HG03108 (cell line): Measurements from ENCODE around the gene OR2F2.

Experiments used
- ATAC-seq: cut with Tn5 transposase; IDR thresholded peaks from one replicate; pipeline ENCODE4 v1.9.1; 2021; ENCODE audit warnings: moderate library complexity; ENCODE audit not compliant: unreplicated experiment

Gene OR2F2

GRCh38 chr7:143934526-143935325 is at the start of gene OR2F2:
Gene OR2F2 (plus strand): TSS chr7:143935233. CDS start chr7:143935233, 0 bp downstream.
- no peak for ATAC-seq

- ATAC-seq = peak; percentile 40
These were observed 49.1 kb upstream of the OR2F2 start for GRCh38 chr7:143885951-143886350.

DNA sequence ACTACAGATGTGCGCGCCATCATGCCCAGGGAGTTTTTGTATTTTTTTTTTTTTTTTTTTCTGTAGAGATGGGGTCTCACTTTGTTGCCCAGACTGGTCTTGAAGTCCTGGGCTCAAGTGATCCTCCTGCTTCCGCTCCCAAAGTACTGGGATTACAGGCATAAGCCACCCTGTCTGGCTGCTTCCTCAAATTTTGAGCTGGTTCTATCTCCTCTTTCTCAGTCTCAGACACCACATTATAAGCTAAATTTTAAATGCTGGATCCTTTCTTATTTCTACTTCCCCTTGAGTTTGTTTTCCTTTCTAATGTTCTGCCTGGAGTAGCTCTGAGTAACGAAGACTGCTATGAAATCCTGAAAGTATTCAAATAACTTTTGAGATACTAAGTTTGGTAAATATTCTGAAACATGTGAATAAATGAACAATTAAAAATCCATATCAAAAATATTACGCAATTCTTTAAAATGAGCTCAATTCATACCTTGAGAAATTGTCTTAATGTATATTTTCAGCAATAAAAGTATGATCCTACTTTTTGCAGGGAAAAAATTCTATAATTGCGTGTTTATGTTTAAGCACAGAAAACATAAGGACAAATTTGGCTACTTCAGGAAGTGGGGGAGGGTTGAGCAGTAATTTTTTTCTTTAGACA is 48.1 kb upstream of the OR2F2 start:
- ATAC-seq = no peak

GRCh38 chr7:143889068-143889467 is 46.0 kb upstream of the OR2F2 start:
- no peak for ATAC-seq

DNA sequence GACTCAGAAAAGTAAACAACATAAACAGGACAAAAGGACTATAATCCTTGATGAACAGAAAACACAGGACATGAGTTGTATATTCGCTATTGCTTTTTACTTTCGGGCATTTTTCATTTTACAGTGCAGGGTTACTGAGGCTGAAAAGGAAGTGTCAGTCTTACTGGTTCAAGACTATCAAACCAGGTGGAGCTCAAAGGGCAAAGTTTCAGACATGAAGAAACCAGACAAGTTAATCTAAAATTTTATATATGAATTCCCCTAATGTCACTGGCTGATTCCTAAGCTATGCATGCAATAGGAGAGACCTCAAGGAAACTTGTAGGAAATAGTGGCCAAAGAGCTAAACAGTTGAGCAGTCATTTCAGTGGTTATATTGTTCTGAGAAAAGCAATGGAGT is 44.5 kb upstream of the OR2F2 start:
- ATAC-seq = no peak

DNA sequence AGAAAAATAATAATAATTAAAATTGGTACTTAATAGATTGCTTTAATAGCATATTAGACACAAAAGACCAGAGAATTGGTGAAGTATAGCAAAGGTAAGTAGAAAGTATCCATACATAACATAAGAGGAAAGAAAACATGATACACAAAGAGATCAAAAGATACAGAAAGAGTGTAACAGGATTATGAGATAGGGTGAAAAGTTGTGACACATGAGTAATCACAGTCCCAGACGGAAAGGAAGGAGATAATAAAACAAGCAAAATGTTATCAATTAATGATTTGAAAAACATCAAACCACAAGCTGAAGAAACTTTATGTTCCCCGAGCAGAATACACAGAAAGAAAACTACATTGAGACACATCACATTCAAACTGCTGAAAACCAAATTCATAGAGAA is 43.6 kb upstream of the OR2F2 start:
- ATAC-seq = no peak

- peak; percentile 87 for ATAC-seq
These were observed 42.3 kb upstream of the OR2F2 start for GRCh38 chr7:143892527-143893300.

- ATAC-seq = no peak
These were observed 38.4 kb upstream of the OR2F2 start for GRCh38 chr7:143896667-143897066.

- ATAC-seq = no peak
These were observed 36.2 kb upstream of the OR2F2 start for GRCh38 chr7:143898810-143899209.

- ATAC-seq = no peak
These were observed 34.7 kb upstream of the OR2F2 start for GRCh38 chr7:143900230-143900766.

- ATAC-seq = no peak
These were observed 33.7 kb upstream of the OR2F2 start for GRCh38 chr7:143901332-143901667.

GRCh38 chr7:143901668-143902331 is 33.2 kb upstream of the OR2F2 start, which contains the start of gene TCAF1:
Gene TCAF1 (minus strand): TSS chr7:143902176. CDS start chr7:143876608, 25,568 bp downstream.
- peak; percentile 90 for ATAC-seq

GRCh38 chr7:143902332-143902899 is 32.6 kb upstream of the OR2F2 start:
- no peak for ATAC-seq

- no peak for ATAC-seq
These were observed 29.5 kb upstream of the OR2F2 start for GRCh38 chr7:143905509-143905908.

DNA sequence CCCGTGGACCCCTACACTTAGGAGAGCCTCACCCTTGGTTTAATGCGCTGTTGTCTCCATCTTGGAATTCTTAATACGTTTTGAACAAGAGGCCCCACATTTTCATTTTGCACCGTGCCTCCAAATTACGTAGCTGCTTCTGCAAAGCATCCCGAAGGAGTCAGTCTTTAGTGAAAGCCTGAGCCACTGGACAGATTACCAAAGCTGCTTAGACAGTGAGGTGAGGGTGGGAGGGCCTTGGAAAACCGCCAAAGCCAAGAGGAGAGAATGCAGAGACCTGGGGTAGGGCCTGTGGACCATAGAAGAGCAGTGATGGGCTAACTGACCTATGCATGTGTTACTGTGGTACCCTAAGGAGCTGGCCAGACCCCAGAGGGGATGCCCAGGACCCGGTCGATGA is 28.9 kb upstream of the OR2F2 start:
- no peak for ATAC-seq

GRCh38 chr7:143906895-143907294 is 28.1 kb upstream of the OR2F2 start:
- ATAC-seq = no peak

DNA sequence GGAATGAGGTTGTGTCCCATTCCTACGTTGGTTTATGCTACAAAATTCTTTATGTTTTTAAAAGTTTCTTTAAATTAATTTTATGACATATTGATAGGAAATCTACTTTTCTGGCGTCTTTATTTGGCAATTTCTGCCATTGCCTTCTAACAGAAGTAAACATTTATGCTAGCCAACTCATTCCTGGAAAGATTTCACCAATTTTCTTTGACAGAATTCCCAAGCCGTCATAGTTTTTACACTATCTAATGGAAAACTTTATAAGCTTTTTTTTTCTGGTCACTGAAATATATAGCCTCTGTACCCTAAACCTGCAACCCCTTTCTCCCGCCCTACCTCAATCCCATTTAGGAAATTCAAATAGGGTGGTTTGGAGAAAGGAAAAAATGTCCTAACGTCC is 26.9 kb upstream of the OR2F2 start:
- no peak for ATAC-seq

GRCh38 chr7:143909863-143910262 is 25.2 kb upstream of the OR2F2 start:
- no peak for ATAC-seq

DNA sequence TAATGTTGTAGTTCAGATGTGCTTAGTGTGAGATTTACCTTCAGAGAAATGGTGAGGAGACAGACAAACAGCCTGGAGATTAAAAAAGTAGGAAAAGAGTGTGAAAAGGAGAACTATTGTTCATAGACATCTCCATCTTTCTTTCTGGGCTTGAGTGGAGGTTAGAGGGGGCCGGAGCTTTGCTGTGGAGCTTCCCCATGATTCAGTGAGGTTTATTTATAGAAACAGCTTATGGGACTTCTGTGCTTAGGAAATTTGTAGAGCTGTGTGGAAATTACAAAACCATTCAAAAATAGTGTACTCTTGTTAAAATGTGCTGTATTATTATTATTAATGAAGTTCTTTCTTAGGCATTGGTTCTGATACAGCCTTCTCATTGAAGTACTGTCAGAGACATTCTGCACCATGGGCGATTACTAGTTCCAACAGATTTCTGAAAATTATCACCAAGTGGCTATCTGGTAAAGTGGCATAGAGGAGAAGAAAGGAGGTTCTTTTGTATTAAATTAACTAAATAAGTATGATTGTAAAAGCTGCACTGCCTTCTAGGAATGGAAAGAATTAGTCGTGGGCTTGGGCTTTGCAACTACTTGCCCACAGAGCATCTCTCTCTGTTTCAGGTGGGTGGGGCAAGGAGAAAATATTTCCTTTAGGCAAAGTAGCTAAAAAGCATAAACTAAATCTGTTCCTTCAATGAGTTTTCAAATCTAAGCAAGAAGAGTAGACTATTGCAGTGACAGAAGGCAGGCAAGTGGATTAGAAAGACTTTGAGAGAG is 24.4 kb upstream of the OR2F2 start:
- ATAC-seq = no peak
